K562 (cell line): ENCODE data around the gene GRIK2. TPM values are rescaled to one million over a fixed set of nuclear protein-coding genes. Genes with fewer than 3 reads are reported as not detected.

ENCODE experiments used
- ATAC-seq: fragments of 200-7000 bp; cut with Tn5 transposase; 3 replicates; pipeline ENCODE4 v1.9.1; 2020; ENCODE audit warnings: moderate library complexity
- BruUV-seq: library from RNA; stranded (reverse); fragments of 400-500 nt; replicated peaks from 2 replicates; lab custom pipeline; 2021; lab: Mats Ljungman, UMichigan
- CTCF ChIA-PET: fragments of 300-600 bp; formaldehyde crosslinking; extraction: SDS; loops from one replicate; lab custom pipeline; 2021; ENCODE audit warnings: low intra/inter-chr PET ratio; lab: Yijun Ruan, JAX
- POLR2A ChIA-PET: fragments of 300-600, 350-650 bp; sonication (Branson Sonifier 250); formaldehyde crosslinking; extraction: SDS; loops from one replicate; lab custom pipeline; 2021; ENCODE audit warnings: antibody characterized with exemption, inconsistent platforms; lab: Yijun Ruan, JAX
- DNase-seq, 4 experiments: peaks; one replicate each; pipeline versions ENCODE4 v3.0.0 to v3.0.0-alpha.2; 2011 to 2018; ENCODE audit warnings: low spot score in 3 of 4, mixed read lengths in 3 of 4; ENCODE audit errors: extremely low read depth in 1 of 4
- FAIRE-seq: peaks from 2 replicates; lab custom pipeline; 2011; peaks lifted over from hg19 to GRCh38; lab: Jason Lieb, UNC
- H2AFZ ChIP-seq: 2 replicates; pipeline ENCODE4 v1.6.0; 2011; ENCODE audit warnings: low read depth, low read length, control low read depth, inconsistent platforms
- H3K27ac ChIP-seq: fragments of 200-600 bp; 3 replicates; pipeline ENCODE4 v1.8.0; 2011; ENCODE audit warnings: low read depth, mild to moderate bottlenecking, control low read depth, inconsistent platforms, low read length, moderate library complexity, mixed read lengths; ENCODE audit errors: extremely low read depth
- H3K27me3 ChIP-seq, 2 experiments: fragments of 300-600 bp in 1 of 2; 2 replicates in 1 of 2; 3 replicates in 1 of 2; pipeline versions ENCODE4 v1.6.0 to v1.8.0; 2011; ENCODE audit warnings: inconsistent platforms in 2 of 2, low read length in 2 of 2, mild to moderate bottlenecking in 1 of 2, mixed read lengths in 1 of 2, moderate library complexity in 1 of 2; ENCODE audit not compliant: control insufficient read depth in 2 of 2, insufficient read depth in 2 of 2
- H3K36me3 ChIP-seq: fragments of 300-600 bp; 3 replicates; pipeline ENCODE4 v1.8.0; 2011; ENCODE audit warnings: mild to moderate bottlenecking, low read length, inconsistent platforms; ENCODE audit not compliant: control insufficient read depth, insufficient read depth
- H3K4me1 ChIP-seq, 2 experiments: fragments of 200-600 bp in 1 of 2; replicated peaks in 1 of 2; 2 replicates in 1 of 2; 3 replicates in 1 of 2; pipeline versions ENCODE4 v1.5.1 to v1.8.0; 2011; ENCODE audit warnings: inconsistent platforms in 2 of 2, low read length in 2 of 2, mild to moderate bottlenecking in 1 of 2, mixed read lengths in 1 of 2, moderate library complexity in 1 of 2; ENCODE audit not compliant: control insufficient read depth in 2 of 2, insufficient read depth in 2 of 2
- H3K4me2 ChIP-seq: 2 replicates; pipeline ENCODE4 v1.6.1; 2011; ENCODE audit warnings: low read length, control low read depth, inconsistent platforms, mixed read lengths; ENCODE audit not compliant: insufficient read depth
- H3K4me3 ChIP-seq: fragments of 200-600 bp; sonication (generic), shearing (Covaris generic); 2 replicates; pipeline ENCODE4 v1.5.1; 2016; ENCODE audit warnings: control low read depth, inconsistent platforms
- H3K79me2 ChIP-seq: fragments of 200-600 bp; 3 replicates; pipeline ENCODE4 v1.8.0; 2011; ENCODE audit warnings: low read length, inconsistent platforms; ENCODE audit not compliant: control insufficient read depth, insufficient read depth
- H3K9ac ChIP-seq, 2 experiments: 2 replicates each; pipeline versions ENCODE4 v1.6.0 to v1.6.1; 2011; ENCODE audit warnings: low read depth in 2 of 2, low read length in 2 of 2, control low read depth in 1 of 2, inconsistent platforms in 1 of 2, mild to moderate bottlenecking in 1 of 2, mixed read lengths in 1 of 2; ENCODE audit not compliant: insufficient read depth in 1 of 2
- H3K9me1 ChIP-seq: one replicate; pipeline ENCODE4 v1.6.0; 2011; ENCODE audit warnings: inconsistent platforms, mild to moderate bottlenecking, low read length, moderate library complexity; ENCODE audit not compliant: control insufficient read depth, insufficient read depth
- H3K9me3 ChIP-seq: replicated peaks from 2 replicates; pipeline ENCODE4 v1.5.1; 2011; ENCODE audit warnings: low read depth, low read length, inconsistent platforms; ENCODE audit not compliant: control insufficient read depth, insufficient read depth
- H4K20me1 ChIP-seq: replicated peaks from 2 replicates; pipeline ENCODE4 v1.6.1; 2011; ENCODE audit warnings: low read length, inconsistent platforms, mixed read lengths; ENCODE audit not compliant: control insufficient read depth, insufficient read depth
- CAMTA2 ChIP-seq: fragments of 250-450 bp; sonication (Bioruptor Pico); conservative IDR thresholded peaks from 2 replicates; pipeline ENCODE4 v1.5.1; 2022
- FOXA3 ChIP-seq, 2 experiments: fragments of 450-650 bp in 1 of 2; sonication (generic) in 1 of 2; formaldehyde crosslinking; IDR thresholded peaks in 1 of 2; conservative IDR thresholded peaks in 1 of 2; 2 replicates each; pipeline versions ENCODE4 v1.4.0 to v1.8.0; 2020 to 2022; ENCODE audit warnings: mild to moderate bottlenecking in 2 of 2, missing genetic modification reagents in 1 of 2
- HNRNPL ChIP-seq: fragments of 200-400 bp; formaldehyde crosslinking; IDR thresholded peaks from 2 replicates; pipeline ENCODE4 v1.6.1; 2017; ENCODE audit warnings: low read depth, mild to moderate bottlenecking, low read length
- IFI16 ChIP-seq: fragments of 250-450 bp; sonication (Bioruptor Pico); IDR thresholded peaks from 2 replicates; pipeline ENCODE4 v2.1.2; 2022; ENCODE audit warnings: mild to moderate bottlenecking, inconsistent platforms
- PML ChIP-seq: IDR thresholded peaks from 2 replicates; pipeline ENCODE4 v1.6.1; 2012; ENCODE audit warnings: low read length, inconsistent platforms
- SOX6 ChIP-seq: fragments of 450-650 bp; IDR thresholded peaks from 2 replicates; pipeline ENCODE4 v1.6.1; 2014; ENCODE audit warnings: mild to moderate bottlenecking
- ZNF134 ChIP-seq: fragments of 250-450 bp; sonication (Bioruptor Pico); conservative IDR thresholded peaks from 2 replicates; pipeline ENCODE4 v1.4.0; 2020
- ZNF707 ChIP-seq: fragments of 250-450 bp; sonication (Bioruptor Pico); conservative IDR thresholded peaks from 2 replicates; pipeline ENCODE4 v1.8.0; 2022; ENCODE audit warnings: inconsistent platforms, mild to moderate bottlenecking, moderate library complexity
- ZNF785 ChIP-seq: fragments of 250-450 bp; sonication (Bioruptor Pico); IDR thresholded peaks from 2 replicates; pipeline ENCODE4 v1.4.0; 2020; ENCODE audit warnings: mild to moderate bottlenecking
- WGBS: fragments of 100-300 bp; shearing (Covaris generic); methylation state at CpG from one replicate; pipeline ENCODE4 v1.1.6; 2016; ENCODE audit warnings: low coverage, mixed read lengths; ENCODE audit not compliant: insufficient coverage; ENCODE audit errors: missing lambda C conversion rate; 5-methylcytosine and 5-hydroxymethylcytosine counted together
- in situ Hi-C: fragments of 300-500 bp; cut with MboI; formaldehyde crosslinking; loops from 4 replicates; pipeline ENCODE4 v1.15.0; 2018; ENCODE audit warnings: inconsistent platforms, mixed read lengths
- intact Hi-C: fragments of 100-400 bp; cut with micrococcal nuclease; formaldehyde crosslinking; loops from 2 replicates; pipeline ENCODE4 v1.14.2; 2022
- polyA plus RNA-seq, 8 experiments: library from polyadenylated mRNA; depleted of rRNA in 4 of 8; stranded (reverse) in 5 of 8; unstranded in 3 of 8; fragments of >200 nt; fragmentation: Nextera tagmentation in 2 of 8; fragmentation: Illumina TruSeq in 1 of 8; extraction: Ambion mirVana in 2 of 8; extraction: Trizol in 1 of 8; gene quantifications; 2 replicates each; pipeline versions ENCODE4 v1.2.1 to v1.2.3, GENCODE V29; 2011 to 2014; ENCODE audit warnings: inconsistent platforms in 1 of 8, missing spikeins in 1 of 8
- total RNA-seq, 7 experiments: library from RNA; depleted of rRNA in 6 of 7; stranded (reverse); fragments of >200 nt in 6 of 7; fragmentation: Illumina TruSeq in 2 of 7; extraction: Trizol in 2 of 7; gene quantifications; 2 replicates each; pipeline versions ENCODE4 v1.2.1 to v1.2.3, GENCODE V29; 2011 to 2021; ENCODE audit warnings: low replicate concordance in 1 of 7
- TF ChIP-seq, protein P1 (sequence below): sonication (generic); formaldehyde crosslinking; IDR thresholded peaks from 2 replicates; pipeline ENCODE4 v1.8.1; 2023; ENCODE audit warnings: mild to moderate bottlenecking, missing genetic modification reagents
- TF ChIP-seq, protein P2 (sequence below): fragments of 450-650 bp; formaldehyde crosslinking; IDR thresholded peaks from 2 replicates; pipeline ENCODE4 v1.4.0; 2020; ENCODE audit warnings: mild to moderate bottlenecking, mixed read lengths
- TF ChIP-seq, protein P3 (sequence below): sonication (generic); formaldehyde crosslinking; IDR thresholded peaks from 2 replicates; pipeline ENCODE4 v1.8.0; 2023; ENCODE audit warnings: missing genetic modification reagents, mild to moderate bottlenecking, borderline replicate concordance
- TF ChIP-seq, protein P4 (sequence below): fragments of 450-650 bp; IDR thresholded peaks from 2 replicates; pipeline ENCODE4 v1.6.1; 2018; ENCODE audit warnings: mild to moderate bottlenecking, low read depth; ENCODE audit not compliant: partially characterized antibody

The GRIK2 gene
- total and polyA plus RNA-seq, 9 of the 15 experiments (the other 6 are each of a cell fraction or from before 2014, with no cell fraction given): not detected

DNA sequence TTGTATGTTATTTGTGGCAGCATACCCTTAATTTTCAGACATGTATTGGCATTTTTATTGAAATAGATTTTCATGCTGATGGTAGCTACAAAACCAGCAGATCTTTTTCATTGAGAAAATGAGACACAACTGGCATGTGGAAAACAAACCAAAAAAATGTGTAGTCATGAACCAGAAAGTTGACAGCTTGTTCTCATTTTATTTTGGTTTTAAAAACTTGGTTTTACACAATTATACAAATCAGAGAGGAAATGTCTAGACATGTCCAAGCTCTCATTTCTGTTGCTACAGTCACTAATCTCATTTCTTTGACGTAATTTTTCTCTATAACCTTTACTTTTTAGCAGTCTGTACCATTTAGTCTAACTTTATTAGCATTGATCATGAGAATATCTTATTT, 85.4 kb downstream of the GRIK2 start (continued):
- TF ChIP-seq IFI16 (no peak), CAMTA2 (CRISPR knock-in tag) (no peak), SOX6 (no peak), FOXA3 (CRISPR knock-in tag; conservative IDR thresholded peaks at IDR 0.05 in 1 of 2, IDR thresholded peaks at IDR 0.05 in 1 of 2) (no peak)
- TF ChIP-seq, protein P1, sequence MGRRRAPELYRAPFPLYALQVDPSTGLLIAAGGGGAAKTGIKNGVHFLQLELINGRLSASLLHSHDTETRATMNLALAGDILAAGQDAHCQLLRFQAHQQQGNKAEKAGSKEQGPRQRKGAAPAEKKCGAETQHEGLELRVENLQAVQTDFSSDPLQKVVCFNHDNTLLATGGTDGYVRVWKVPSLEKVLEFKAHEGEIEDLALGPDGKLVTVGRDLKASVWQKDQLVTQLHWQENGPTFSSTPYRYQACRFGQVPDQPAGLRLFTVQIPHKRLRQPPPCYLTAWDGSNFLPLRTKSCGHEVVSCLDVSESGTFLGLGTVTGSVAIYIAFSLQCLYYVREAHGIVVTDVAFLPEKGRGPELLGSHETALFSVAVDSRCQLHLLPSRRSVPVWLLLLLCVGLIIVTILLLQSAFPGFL (CRISPR knock-in tag): no peak

DNA sequence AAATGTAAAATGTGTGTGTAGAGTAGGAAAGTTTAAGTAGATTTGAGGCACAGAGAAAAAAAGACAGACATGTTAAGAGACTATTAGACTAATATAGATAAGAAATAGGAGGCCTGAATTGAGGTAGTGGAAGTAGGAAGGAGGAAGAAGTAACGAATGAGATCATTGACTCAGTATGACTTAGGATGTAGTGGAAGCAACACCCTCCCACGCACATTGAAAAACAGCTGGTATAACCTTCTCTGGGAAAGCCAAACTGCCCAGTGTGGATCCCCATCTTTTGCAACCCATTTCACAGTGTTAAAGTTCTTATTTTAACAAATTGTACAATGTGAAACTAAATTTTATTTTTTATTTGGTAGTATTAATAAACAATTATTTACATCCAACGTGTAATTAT, 89.1 kb downstream of the GRIK2 start:
- Histone ChIP-seq H3K9me1 (no peaks in the 10 kb centered on the region), H3K27ac (no peak overlapping the region), H3K36me3 (no peaks in the 10 kb centered on the region), H2AFZ (no peak overlapping the region), H3K9me3 (no peaks in the 10 kb centered on the region), H3K27me3 (no peaks in the 10 kb centered on the region), H3K4me1 (no peaks in the 10 kb centered on the region), H3K79me2 (no peaks in the 10 kb centered on the region), H3K4me3 (no peak overlapping the region), H3K9ac (no peak overlapping the region), H3K4me2 (no peak overlapping the region), H4K20me1 (no peaks in the 10 kb centered on the region)
- no peak for DNase-seq
- BruUV-seq: no TSS peak
- in situ Hi-C loops: no loop called here
- no peak for ATAC-seq
- intact Hi-C loops: no loop called here
- POLR2A ChIA-PET: no interaction called here
- CTCF ChIA-PET: no interaction called here
- no peak for FAIRE-seq
- WGBS: 2% methylated on average over 3 of the region's 3 CpGs
- no peak for TF ChIP-seq ZNF707 (CRISPR knock-in tag)
- TF ChIP-seq, protein P2, sequence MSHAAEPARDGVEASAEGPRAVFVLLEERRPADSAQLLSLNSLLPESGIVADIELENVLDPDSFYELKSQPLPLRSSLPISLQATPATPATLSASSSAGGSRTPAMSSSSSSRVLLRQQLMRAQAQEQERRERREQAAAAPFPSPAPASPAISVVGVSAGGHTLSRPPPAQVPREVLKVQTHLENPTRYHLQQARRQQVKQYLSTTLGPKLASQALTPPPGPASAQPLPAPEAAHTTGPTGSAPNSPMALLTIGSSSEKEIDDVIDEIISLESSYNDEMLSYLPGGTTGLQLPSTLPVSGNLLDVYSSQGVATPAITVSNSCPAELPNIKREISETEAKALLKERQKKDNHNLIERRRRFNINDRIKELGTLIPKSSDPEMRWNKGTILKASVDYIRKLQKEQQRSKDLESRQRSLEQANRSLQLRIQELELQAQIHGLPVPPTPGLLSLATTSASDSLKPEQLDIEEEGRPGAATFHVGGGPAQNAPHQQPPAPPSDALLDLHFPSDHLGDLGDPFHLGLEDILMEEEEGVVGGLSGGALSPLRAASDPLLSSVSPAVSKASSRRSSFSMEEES: no peak
- TF ChIP-seq PML: no peak
- no peak for TF ChIP-seq ZNF134
- TF ChIP-seq, protein P3, sequence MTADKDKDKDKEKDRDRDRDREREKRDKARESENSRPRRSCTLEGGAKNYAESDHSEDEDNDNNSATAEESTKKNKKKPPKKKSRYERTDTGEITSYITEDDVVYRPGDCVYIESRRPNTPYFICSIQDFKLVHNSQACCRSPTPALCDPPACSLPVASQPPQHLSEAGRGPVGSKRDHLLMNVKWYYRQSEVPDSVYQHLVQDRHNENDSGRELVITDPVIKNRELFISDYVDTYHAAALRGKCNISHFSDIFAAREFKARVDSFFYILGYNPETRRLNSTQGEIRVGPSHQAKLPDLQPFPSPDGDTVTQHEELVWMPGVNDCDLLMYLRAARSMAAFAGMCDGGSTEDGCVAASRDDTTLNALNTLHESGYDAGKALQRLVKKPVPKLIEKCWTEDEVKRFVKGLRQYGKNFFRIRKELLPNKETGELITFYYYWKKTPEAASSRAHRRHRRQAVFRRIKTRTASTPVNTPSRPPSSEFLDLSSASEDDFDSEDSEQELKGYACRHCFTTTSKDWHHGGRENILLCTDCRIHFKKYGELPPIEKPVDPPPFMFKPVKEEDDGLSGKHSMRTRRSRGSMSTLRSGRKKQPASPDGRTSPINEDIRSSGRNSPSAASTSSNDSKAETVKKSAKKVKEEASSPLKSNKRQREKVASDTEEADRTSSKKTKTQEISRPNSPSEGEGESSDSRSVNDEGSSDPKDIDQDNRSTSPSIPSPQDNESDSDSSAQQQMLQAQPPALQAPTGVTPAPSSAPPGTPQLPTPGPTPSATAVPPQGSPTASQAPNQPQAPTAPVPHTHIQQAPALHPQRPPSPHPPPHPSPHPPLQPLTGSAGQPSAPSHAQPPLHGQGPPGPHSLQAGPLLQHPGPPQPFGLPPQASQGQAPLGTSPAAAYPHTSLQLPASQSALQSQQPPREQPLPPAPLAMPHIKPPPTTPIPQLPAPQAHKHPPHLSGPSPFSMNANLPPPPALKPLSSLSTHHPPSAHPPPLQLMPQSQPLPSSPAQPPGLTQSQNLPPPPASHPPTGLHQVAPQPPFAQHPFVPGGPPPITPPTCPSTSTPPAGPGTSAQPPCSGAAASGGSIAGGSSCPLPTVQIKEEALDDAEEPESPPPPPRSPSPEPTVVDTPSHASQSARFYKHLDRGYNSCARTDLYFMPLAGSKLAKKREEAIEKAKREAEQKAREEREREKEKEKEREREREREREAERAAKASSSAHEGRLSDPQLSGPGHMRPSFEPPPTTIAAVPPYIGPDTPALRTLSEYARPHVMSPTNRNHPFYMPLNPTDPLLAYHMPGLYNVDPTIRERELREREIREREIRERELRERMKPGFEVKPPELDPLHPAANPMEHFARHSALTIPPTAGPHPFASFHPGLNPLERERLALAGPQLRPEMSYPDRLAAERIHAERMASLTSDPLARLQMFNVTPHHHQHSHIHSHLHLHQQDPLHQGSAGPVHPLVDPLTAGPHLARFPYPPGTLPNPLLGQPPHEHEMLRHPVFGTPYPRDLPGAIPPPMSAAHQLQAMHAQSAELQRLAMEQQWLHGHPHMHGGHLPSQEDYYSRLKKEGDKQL (CRISPR knock-in tag): no peak
- TF ChIP-seq, protein P4, sequence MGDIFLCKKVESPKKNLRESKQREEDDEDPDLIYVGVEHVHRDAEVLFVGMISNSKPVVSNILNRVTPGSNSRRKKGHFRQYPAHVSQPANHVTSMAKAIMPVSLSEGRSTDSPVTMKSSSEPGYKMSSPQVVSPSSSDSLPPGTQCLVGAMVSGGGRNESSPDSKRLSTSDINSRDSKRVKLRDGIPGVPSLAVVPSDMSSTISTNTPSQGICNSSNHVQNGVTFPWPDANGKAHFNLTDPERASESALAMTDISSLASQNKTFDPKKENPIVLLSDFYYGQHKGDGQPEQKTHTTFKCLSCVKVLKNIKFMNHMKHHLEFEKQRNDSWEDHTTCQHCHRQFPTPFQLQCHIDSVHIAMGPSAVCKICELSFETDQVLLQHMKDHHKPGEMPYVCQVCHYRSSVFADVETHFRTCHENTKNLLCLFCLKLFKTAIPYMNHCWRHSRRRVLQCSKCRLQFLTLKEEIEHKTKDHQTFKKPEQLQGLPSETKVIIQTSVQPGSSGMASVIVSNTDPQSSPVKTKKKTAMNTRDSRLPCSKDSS: no peak
- TF ChIP-seq HNRNPL: no peak
- no peak for TF ChIP-seq ZNF785 (CRISPR knock-in tag)
